SK-N-SH treated with all-trans-retinoic acid at 6 μM for 48 hours (cell line): ENCODE measurements around the gene AMFR.

Experiments used
- ATAC-seq: fragments of 200-7000 bp; cut with Tn5 transposase; 3 replicates; pipeline ENCODE4 v1.9.1; 2020; ENCODE audit warnings: mild to moderate bottlenecking, moderate library complexity
- ARNTL ChIP-seq: fragments of 450-650 bp; formaldehyde crosslinking; IDR thresholded peaks from 2 replicates; pipeline ENCODE4 v1.5.0; 2020; ENCODE audit warnings: low read depth, mild to moderate bottlenecking, moderate library complexity, borderline replicate concordance
- BACH2 ChIP-seq: fragments of 250-450 bp; sonication (Bioruptor Pico); IDR thresholded peaks from 2 replicates; pipeline ENCODE4 v1.9.0; 2021; ENCODE audit warnings: mild to moderate bottlenecking, borderline replicate concordance
- CSDC2 ChIP-seq: fragments of 250-450 bp; sonication (Bioruptor Pico); IDR thresholded peaks from 2 replicates; pipeline ENCODE4 v1.5.0; 2020; ENCODE audit warnings: mild to moderate bottlenecking, moderate library complexity
- ESRRG ChIP-seq: fragments of 250-450 bp; sonication (Bioruptor Pico); IDR thresholded peaks from 2 replicates; pipeline ENCODE4 v1.6.1; 2021; ENCODE audit warnings: mild to moderate bottlenecking
- GLIS3 ChIP-seq: fragments of 250-450 bp; sonication (Bioruptor Pico); IDR thresholded peaks from 2 replicates; pipeline ENCODE4 v1.5.0; 2020; ENCODE audit warnings: mild to moderate bottlenecking, moderate library complexity
- ISL1 ChIP-seq: fragments of 250-450 bp; sonication (Bioruptor Pico); IDR thresholded peaks from 2 replicates; pipeline ENCODE4 v2.1.2; 2022; ENCODE audit warnings: mild to moderate bottlenecking, moderate library complexity
- OSR1 ChIP-seq: fragments of 250-450 bp; sonication (Bioruptor Pico); IDR thresholded peaks from 2 replicates; pipeline ENCODE4 v1.8.0; 2022; ENCODE audit warnings: moderate library complexity, mild to moderate bottlenecking, inconsistent platforms
- PATZ1 ChIP-seq: fragments of 250-450 bp; sonication (Bioruptor Pico); IDR thresholded peaks from 2 replicates; pipeline ENCODE4 v1.8.0; 2020; ENCODE audit warnings: mild to moderate bottlenecking, moderate library complexity, borderline replicate concordance
- POU6F1 ChIP-seq: fragments of 250-450 bp; sonication (Bioruptor Pico); IDR thresholded peaks from 2 replicates; pipeline ENCODE4 v1.8.0; 2021; ENCODE audit warnings: low read depth, mild to moderate bottlenecking, moderate library complexity, borderline replicate concordance
- PPARA ChIP-seq: fragments of 250-450 bp; sonication (Bioruptor Pico); IDR thresholded peaks from 2 replicates; pipeline ENCODE4 v1.5.0; 2020; ENCODE audit warnings: mild to moderate bottlenecking, borderline replicate concordance
- RARB ChIP-seq: fragments of 250-450 bp; sonication (Bioruptor Pico); IDR thresholded peaks from 2 replicates; pipeline ENCODE4 v1.8.0; 2021; ENCODE audit warnings: mild to moderate bottlenecking, moderate library complexity
- SNAI2 ChIP-seq: fragments of 250-450 bp; sonication (Bioruptor Pico); IDR thresholded peaks from 2 replicates; pipeline ENCODE4 v1.5.0; 2020; ENCODE audit warnings: mild to moderate bottlenecking, moderate library complexity
- TCF4 ChIP-seq: fragments of 250-450 bp; sonication (Bioruptor Pico); IDR thresholded peaks from 2 replicates; pipeline ENCODE4 v1.8.0; 2021; ENCODE audit warnings: mild to moderate bottlenecking, moderate library complexity, borderline replicate concordance
- TOX ChIP-seq: fragments of 250-450 bp; sonication (Bioruptor Pico); IDR thresholded peaks from 2 replicates; pipeline ENCODE4 v1.8.0; 2021; ENCODE audit warnings: mild to moderate bottlenecking, moderate library complexity, borderline replicate concordance
- ZFP3 ChIP-seq: fragments of 250-450 bp; sonication (Bioruptor Pico); IDR thresholded peaks from 2 replicates; pipeline ENCODE4 v1.5.0; 2020; ENCODE audit warnings: mild to moderate bottlenecking, moderate library complexity
- ZFP30 ChIP-seq: fragments of 450-650 bp; formaldehyde crosslinking; IDR thresholded peaks from 2 replicates; pipeline ENCODE4 v1.5.0; 2022; ENCODE audit warnings: mild to moderate bottlenecking, moderate library complexity
- ZNF565 ChIP-seq: fragments of 450-650 bp; formaldehyde crosslinking; conservative IDR thresholded peaks from 2 replicates; pipeline ENCODE4 v1.5.0; 2020; ENCODE audit warnings: low read depth, mild to moderate bottlenecking, moderate library complexity
- ZNF70 ChIP-seq: fragments of 450-650 bp; formaldehyde crosslinking; IDR thresholded peaks from 2 replicates; pipeline ENCODE4 v1.5.0; 2020; ENCODE audit warnings: mild to moderate bottlenecking, moderate library complexity
- ZNF8 ChIP-seq: fragments of 450-650 bp; formaldehyde crosslinking; IDR thresholded peaks from 2 replicates; pipeline ENCODE4 v1.5.0; 2020; ENCODE audit warnings: mild to moderate bottlenecking, moderate library complexity
- TF ChIP-seq, protein P1 (sequence below): fragments of 250-450 bp; sonication (Bioruptor Pico); IDR thresholded peaks from 2 replicates; pipeline ENCODE4 v1.5.1; 2021; ENCODE audit warnings: mild to moderate bottlenecking, moderate library complexity
- TF ChIP-seq, protein P2 (sequence below): fragments of 250-450 bp; sonication (Bioruptor Pico); IDR thresholded peaks from 2 replicates; pipeline ENCODE4 v1.5.0; 2020; ENCODE audit warnings: mild to moderate bottlenecking, moderate library complexity

The AMFR gene

DNA sequence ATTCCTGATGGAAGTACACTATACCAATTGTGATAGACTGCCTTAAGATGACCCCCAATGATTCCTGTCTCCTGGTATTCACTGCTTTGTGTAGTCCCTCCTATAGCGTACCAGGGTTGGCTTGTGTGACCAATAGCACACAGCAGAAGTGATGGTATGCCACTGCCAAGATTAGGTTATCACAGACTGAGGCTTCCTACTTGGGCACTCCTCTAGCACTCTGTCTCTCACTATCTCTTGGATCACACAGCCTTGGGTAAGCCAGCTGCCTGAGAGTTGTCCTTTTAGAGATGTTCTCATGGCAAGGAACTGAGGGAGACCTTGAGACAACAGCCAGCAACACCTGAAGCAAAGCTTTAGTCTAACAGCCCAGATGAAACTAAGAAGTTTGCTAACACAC is 12.7 kb upstream of the AMFR start:
- TF ChIP-seq ZFP30 (CRISPR knock-in tag) (no peak), ZNF70 (CRISPR knock-in tag) (no peak), ZFP3 (CRISPR knock-in tag) (no peak), RARB (no peak), SNAI2 (CRISPR knock-in tag) (no peak), BACH2 (CRISPR knock-in tag) (no peak), PPARA (CRISPR knock-in tag) (no peak), PATZ1 (no peak), ESRRG (CRISPR knock-in tag) (no peak), ZNF565 (CRISPR knock-in tag) (no peak)
- no peak for ATAC-seq

GRCh38 chr16:56436258-56436657 is 10.9 kb upstream of the AMFR start:
- no peak for ATAC-seq
- no peak for TF ChIP-seq OSR1
- TF ChIP-seq ESRRG (CRISPR knock-in tag), result no peak

DNA sequence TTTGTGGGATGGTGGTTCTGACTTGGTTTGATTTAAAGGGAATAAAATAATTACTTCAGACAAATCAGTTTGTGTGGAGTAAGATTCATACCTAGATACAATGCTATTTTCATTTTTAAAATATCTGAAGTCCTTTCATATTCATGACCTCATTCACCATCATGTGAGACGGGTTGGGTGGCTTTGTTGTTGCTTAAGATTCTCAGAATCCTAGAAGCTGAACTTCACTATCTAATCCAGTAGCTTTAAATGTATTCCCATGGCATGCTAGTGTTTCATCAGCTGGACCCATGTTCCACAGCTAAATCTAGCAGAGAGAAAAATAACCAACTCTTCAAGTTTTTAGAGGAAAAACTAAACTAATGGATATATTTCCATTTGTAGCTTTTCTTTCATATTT is 2.7 kb upstream of the AMFR start:
- ATAC-seq, result no peak
- TF ChIP-seq CSDC2 (CRISPR knock-in tag) (no peak), ESRRG (CRISPR knock-in tag) (no peak), TCF4 (no peak)
- TF ChIP-seq, protein P1, sequence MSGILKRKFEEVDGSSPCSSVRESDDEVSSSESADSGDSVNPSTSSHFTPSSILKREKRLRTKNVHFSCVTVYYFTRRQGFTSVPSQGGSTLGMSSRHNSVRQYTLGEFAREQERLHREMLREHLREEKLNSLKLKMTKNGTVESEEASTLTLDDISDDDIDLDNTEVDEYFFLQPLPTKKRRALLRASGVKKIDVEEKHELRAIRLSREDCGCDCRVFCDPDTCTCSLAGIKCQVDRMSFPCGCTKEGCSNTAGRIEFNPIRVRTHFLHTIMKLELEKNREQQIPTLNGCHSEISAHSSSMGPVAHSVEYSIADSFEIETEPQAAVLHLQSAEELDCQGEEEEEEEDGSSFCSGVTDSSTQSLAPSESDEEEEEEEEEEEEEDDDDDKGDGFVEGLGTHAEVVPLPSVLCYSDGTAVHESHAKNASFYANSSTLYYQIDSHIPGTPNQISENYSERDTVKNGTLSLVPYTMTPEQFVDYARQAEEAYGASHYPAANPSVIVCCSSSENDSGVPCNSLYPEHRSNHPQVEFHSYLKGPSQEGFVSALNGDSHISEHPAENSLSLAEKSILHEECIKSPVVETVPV (CRISPR knock-in tag), result no peak

DNA sequence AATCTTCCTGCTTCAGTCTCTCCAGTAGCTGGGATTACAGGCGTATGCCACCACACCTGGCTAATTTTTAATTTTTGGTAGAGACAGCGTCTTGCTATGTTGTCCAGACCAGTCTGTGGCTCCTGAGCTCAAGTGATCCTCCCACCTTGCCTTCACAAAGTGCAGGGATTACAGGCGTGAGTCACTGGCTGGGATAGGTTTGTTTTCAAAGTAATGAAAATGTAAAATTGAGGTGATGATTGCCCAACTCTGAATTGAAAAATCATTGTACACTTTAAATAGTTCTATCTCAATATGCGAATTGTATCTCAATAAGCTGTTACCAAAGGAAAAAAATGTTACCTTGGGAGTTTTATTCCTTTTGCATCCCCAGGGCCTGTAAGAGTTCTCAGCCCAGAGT is 1.2 kb upstream of the AMFR start:
- ATAC-seq, result no peak

DNA sequence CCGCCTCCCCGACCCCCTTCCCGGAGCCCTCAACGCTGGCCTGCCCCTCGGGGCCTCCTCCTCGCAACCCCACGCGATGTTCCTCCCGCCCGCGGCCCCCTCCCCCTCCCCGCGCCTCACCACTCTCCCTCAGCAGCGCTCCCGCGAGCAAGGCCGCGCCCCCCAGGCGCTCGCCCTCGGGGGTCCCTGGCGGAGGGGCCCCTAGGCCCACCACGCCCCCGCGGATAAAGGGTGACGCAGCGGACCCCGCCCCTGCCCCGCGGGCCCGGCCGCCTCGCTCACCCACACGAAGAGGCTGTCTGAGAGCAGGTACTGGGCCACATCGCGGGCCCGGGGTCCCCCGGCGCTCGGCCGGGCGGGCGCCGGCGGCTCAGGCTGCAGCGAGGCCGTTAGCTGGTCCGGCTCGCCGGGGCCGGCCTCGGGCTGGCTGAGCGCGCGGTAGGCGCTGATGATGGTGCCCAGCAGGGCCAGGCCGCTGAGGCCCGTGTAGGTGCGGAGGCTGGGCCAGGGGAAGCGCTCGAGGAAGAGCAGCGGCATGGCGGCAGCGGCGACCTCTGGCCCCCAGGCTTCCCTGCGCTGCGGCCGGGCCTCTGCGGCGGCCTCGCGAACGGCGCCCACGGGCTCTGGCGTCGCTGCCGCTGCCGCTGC is 430 bp downstream of the AMFR start:
- peak; percentile 40 for ATAC-seq
- no peak for TF ChIP-seq RARB
- no peak for TF ChIP-seq ARNTL
- no peak for TF ChIP-seq GLIS3
- no peak for TF ChIP-seq ZNF8 (CRISPR knock-in tag)
- no peak for TF ChIP-seq TOX (CRISPR knock-in tag)

More for the DNA sequence above, 1.2 kb upstream of the AMFR start:
- no peak for TF ChIP-seq TOX (CRISPR knock-in tag)
- no peak for TF ChIP-seq PPARA (CRISPR knock-in tag)

- ATAC-seq, result peak; percentile 48
- TF ChIP-seq BACH2 (CRISPR knock-in tag), result no peak
Observed at GRCh38 chr16:56424404-56424764, 961 bp downstream of the AMFR start.

GRCh38 chr16:56423584-56424403 is 1.6 kb downstream of the AMFR start:
- peak; percentile 8 for ATAC-seq
- no peak for TF ChIP-seq SNAI2 (CRISPR knock-in tag)
- TF ChIP-seq ARNTL, result no peak
- TF ChIP-seq PATZ1, result no peak
- TF ChIP-seq, protein P2, sequence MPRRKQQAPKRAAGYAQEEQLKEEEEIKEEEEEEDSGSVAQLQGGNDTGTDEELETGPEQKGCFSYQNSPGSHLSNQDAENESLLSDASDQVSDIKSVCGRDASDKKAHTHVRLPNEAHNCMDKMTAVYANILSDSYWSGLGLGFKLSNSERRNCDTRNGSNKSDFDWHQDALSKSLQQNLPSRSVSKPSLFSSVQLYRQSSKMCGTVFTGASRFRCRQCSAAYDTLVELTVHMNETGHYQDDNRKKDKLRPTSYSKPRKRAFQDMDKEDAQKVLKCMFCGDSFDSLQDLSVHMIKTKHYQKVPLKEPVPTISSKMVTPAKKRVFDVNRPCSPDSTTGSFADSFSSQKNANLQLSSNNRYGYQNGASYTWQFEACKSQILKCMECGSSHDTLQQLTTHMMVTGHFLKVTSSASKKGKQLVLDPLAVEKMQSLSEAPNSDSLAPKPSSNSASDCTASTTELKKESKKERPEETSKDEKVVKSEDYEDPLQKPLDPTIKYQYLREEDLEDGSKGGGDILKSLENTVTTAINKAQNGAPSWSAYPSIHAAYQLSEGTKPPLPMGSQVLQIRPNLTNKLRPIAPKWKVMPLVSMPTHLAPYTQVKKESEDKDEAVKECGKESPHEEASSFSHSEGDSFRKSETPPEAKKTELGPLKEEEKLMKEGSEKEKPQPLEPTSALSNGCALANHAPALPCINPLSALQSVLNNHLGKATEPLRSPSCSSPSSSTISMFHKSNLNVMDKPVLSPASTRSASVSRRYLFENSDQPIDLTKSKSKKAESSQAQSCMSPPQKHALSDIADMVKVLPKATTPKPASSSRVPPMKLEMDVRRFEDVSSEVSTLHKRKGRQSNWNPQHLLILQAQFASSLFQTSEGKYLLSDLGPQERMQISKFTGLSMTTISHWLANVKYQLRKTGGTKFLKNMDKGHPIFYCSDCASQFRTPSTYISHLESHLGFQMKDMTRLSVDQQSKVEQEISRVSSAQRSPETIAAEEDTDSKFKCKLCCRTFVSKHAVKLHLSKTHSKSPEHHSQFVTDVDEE (CRISPR knock-in tag), result no peak
- TF ChIP-seq ZNF8 (CRISPR knock-in tag), result no peak
- no peak for TF ChIP-seq BACH2 (CRISPR knock-in tag)
- no peak for TF ChIP-seq PPARA (CRISPR knock-in tag)
- no peak for TF ChIP-seq GLIS3
- no peak for TF ChIP-seq ISL1
- TF ChIP-seq POU6F1 (CRISPR knock-in tag), result no peak
- no peak for TF ChIP-seq RARB
- no peak for TF ChIP-seq CSDC2 (CRISPR knock-in tag)
